HG02798 (cell line): ENCODE results near the gene CLEC11A.
A peak's percentile ranks its signal among the peaks of the same experiment; 100 is the strongest.

ENCODE experiments used
- ATAC-seq: cut with Tn5 transposase; IDR thresholded peaks from one replicate; pipeline ENCODE4 v1.9.1; 2021; ENCODE audit warnings: mild to moderate bottlenecking; ENCODE audit not compliant: unreplicated experiment, poor library complexity

CLEC11A gene

DNA sequence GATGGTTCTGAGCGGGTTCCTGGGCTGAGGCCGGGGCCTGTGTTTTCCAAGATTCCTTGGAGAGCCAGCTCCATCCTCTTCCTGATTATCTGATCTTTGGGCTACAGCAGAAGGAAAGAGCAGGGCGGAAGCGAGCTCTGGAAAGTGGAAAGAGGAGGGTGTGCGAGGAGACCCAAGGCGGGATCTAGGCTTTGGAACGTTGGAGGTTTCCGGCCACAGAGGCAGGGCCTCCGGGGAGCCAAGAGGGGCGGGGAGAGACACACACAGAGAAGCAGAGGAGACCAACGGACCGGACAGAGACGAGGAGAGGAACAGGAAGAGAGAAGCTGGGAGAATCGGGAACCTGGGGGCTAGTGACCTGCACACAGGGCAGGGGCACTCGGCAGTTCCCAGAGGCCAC is at the start of gene CLEC11A:
Gene CLEC11A (plus strand): TSS at position 296 of the 400 bp plus-strand sequence. CDS start 162 bp downstream, outside the sequence.
- ATAC-seq: no peak

GRCh38 chr19:50676625-50677197 is 46.5 kb upstream of the CLEC11A start:
- no peak for ATAC-seq

- no peak for ATAC-seq
Observed at GRCh38 chr19:50677636-50678035, 45.5 kb upstream of the CLEC11A start.

DNA sequence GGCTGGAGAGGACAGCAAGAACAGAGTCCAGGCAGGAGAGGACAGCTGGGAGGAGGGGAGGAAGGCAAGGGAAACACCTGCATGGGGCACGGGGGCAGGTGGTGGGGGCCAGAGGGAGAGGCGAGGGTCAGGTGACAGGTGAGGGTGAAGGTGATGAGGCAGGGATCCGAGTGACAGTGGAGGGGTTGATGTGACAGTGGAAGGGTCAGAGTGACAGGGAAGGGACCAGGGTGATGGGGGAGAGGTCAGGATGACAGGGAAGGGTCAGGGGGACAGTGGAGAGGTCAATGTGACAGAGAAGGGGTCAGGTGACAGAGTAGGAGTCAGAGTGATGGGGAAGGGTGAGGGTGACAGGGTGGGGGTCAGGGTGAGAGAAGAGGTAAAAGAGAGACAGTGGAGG is 44.8 kb upstream of the CLEC11A start:
- no peak for ATAC-seq

GRCh38 chr19:50679177-50680125 is 43.7 kb upstream of the CLEC11A start:
- peak; percentile 88 for ATAC-seq

DNA sequence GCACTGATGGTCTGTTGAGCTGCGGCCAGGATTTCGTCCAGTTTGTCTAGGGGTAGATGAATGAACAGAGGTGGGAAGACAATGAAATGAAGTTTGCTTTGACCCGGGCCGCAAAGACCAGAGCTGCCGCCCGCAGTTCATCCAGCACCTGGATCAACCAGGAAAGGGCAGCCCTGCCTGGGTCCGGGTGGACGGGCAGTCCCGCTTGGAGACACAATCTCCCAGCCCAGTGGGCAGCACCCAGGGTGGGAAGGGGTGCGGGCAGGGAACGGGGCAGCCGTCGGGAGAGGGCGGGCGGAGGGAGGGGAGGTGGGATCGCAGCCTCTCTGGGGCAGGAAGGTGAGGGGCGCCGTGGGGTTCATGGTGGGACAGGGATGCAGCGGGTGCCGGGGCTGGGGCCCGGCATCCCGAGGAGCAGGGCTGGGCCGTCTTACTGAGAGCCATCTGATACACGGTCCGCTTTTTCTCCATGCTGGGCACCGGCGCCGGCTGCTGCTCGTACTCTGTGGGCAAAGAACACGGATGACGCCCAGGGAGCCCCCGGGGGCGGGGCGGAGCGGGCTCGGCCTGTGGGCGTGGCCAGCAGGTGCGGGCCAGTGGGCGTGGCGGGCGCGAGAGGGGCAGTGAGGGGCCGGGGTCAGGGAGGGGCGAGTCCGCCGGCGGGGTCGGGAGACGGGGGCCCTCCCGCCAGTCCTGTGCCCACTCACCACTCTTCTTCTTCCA is 36.7 kb upstream of the CLEC11A start:
- no peak for ATAC-seq

DNA sequence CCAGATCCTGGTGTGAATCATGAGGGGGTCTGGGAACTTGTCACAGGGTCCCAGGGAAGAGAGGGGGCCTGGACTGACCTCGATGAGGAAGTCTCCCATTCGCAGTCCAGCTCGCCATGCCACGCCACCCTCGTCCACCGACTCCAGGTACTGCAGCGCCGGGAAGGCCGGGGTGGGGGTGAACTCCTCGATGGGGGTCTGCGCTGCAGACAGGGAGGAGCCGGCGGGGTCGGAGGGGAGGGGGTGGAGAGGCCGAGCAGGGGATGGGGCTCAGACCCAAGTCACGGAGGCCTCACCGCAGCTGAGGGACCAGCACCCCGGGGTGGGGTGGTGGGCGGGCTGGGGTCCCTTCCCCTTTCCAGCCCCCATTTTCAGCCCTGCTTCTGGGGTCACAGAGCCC is 34.4 kb upstream of the CLEC11A start:
- ATAC-seq: no peak

DNA sequence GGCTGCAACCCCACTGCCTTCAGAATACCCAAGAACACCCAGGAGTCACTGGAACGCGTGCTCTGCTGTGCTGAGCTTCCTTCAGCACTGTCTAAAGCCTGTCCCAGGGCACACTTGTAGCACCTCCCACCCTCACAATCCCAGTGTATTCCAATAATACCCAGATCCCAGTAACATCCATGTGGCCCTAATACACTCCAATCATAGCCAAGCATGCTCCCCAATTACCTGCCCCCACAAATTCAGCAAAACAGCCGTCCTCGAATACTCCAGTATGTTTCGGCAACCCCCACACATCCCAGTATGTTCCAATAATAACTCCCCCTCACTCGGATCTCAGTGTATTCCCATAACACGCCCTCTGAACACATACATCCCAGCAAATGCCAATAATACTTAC is 32.7 kb upstream of the CLEC11A start:
- no peak for ATAC-seq

GRCh38 chr19:50693064-50693975 is 29.8 kb upstream of the CLEC11A start:
- no peak for ATAC-seq

- ATAC-seq: no peak
Observed at GRCh38 chr19:50694815-50695145, 28.4 kb upstream of the CLEC11A start.

GRCh38 chr19:50695251-50696093 is 27.7 kb upstream of the CLEC11A start:
- no peak for ATAC-seq

DNA sequence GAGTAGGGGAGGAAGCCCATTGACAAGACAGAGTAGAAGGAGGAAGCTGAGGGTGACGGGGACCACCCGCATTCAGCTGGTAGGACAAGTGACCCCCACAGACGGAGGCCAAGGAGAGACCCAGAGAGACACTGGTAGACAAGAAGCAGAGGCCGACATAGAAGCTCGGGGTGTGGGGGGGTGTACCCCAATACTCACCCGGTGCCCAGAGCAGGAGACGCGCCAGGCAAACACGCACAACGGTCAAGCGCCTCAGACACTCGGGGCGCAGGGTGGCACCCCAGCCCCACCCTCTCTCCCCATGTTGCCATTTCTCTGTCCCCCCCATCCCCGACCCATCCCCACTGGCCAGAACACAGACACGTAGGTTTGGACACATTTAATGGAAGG is 27.1 kb upstream of the CLEC11A start:
- ATAC-seq: no peak

- no peak for ATAC-seq
Observed at GRCh38 chr19:50697414-50698124, 25.6 kb upstream of the CLEC11A start.

DNA sequence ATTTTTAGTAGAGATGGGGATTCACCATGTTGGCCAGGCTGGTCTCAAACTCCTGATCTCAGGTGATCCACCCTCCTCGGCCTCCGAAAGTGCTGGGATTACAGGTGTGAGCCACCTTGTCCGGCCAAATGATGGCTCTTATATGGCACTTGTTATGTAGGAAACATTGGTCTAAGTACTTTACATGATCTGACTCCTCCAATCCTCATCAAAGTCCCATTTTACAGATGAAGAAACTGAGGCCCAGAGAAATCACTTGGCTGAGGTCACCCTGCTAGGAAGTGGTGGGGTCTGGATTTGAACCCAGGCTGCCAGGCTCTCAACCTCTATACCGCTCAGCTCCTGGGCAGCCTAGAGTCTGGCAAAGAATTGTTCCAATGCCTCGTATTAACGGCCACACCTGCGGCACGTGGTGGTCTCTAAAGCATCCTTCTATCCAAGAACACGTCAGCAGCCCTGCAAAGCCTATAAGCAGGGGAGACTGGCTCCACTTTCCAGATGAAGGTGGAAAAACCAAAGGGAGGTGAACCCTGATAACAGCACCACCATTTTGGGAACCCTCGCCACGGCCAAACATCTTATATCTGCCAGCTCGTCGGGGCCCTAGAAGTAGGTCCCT is 21.7 kb upstream of the CLEC11A start:
- ATAC-seq: no peak

DNA sequence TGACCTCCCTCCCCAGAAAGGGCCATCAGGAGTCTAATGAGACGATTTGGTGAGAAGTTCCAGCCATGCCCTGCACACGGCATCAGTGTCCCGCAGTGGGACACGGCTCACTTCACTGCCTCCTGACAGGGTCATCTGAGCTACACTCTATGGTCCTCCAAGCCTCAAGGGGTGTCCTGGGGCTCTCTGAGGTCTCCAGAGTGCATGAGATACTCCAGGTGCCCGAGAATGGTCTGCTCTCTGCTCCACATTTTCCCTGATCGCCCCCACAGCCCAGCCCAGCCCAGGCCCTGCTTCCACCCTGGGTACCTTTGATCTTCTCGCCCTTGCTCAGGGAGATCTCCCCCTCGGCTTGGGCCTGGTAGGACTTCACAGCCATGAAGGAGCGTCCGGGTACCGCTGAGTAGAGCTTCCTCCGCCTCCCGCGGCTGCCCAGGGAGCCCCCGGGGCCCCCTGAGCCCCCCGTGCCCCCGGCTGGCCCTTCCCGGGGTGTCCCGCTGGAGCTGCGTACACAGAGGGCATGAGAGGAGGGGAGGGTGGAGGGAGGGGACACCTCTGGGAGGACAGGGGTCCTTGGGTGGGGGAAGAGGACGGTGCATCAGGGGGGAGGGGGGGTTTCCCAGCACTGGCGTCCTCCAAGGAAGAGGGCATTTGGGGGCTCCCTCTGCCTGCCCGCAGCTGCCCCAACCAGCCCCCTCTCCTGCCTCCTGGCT is 20.9 kb upstream of the CLEC11A start:
- ATAC-seq: no peak

DNA sequence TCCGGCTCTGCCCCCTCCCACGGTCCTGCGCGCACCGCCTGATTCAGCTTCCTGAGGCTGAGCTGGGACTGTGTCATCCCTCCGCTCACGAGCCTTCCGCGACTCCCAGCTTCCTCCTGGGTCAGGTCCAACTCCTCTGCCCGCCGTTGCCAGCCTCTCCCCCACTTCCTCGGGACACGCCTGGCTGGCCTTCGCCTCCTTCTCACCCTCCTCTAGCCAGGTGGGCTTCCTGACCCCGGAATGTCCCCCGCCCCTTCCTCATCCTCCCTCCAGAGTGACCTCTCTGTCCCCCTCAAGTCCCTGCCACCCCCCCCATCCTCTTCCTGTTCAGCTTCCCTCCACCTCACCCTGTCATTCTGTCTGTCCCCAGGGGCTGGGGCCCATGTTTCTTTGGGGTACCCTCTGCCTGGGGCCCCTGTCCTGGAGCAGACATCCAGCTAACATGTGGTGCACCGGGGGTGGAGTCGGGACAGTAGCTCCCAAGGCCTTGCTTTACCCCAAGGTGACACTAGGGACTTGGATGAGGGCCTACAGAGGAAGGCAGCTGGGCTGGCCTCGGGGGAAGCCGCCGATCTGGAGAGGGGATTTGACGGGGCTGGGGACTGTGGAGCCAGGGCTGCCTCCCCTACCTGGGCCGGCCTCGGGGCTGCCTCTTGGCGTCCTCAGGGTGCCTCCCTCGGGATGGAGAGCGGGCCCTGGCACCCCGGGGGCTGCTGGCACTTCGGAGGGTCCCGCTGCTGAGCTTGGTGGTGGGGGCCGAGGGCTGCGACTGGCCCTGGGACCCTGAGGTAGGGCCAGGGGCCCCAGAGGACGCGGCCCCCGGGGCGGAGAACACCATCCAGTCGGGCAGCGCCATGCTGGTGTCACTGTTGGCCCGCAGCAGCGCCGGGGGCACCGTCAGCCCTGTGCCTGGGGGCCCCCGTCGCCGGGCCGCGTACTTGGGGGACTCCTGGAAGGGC is 20.0 kb upstream of the CLEC11A start:
- no peak for ATAC-seq
